Nucleus accumbens (tissue), 56 donors: ENCODE measurements around the gene MVP.
A peak's percentile ranks its signal among the peaks of the same experiment; 100 is the strongest.

Source experiments
- DNase-seq, 56 donors: peaks; one replicate each; lab custom pipeline; 2025; lab: John Stamatoyannopoulos, UW

MVP gene

DNA sequence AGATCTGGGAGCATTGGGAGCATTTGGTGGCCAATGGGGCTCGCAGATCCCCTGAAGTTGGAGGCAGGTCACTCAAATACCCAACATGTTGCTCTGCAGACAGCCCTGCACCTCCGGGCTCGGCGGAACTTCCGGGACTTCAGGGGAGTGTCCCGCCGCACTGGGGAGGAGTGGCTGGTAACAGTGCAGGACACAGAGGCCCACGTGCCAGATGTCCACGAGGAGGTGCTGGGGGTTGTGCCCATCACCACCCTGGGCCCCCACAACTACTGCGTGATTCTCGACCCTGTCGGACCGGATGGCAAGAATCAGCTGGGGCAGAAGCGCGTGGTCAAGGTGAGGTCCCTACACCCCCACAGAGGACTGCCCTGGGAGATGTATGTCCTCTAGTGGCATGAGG, 16.4 kb downstream of the MVP start:
- no peak for DNase-seq

DNA sequence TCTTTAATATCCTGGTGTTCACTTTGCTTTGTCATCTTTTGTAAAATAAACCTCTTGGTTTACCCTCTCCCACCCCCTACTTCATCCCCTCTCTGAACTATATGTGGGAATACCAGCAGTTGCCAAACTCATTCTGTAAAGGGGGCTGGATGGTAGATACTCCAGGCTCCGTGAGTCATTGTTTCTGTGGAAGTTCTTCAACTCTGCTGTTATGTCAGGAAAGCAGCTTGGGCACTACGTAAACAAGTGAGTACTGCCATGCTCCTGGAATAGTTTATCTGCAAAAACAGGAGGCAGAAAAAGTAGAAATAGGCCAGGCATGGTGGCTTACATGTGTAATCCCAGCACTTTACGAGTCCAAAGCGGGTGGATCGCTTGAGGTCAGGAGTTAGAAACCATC, 17.6 kb downstream of the MVP start:
- DNase-seq: no peak

DNA sequence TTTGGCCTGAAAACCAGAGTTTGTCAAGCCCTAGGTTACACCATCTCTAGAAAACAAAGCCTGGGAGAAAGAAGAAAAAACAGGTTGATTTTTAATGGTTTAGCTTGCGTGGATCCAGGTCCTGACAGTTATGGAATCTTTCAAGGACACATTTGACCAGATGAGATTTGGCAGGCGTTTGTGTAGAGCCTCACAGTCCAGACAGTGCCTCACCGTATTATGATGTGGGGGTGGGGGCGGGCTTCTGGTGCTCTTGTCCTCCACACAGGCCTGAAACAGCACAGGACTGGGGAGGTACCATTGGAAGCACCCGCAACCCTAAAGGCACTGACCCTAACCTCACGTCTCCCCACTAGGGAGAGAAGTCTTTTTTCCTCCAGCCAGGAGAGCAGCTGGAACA, 19.6 kb downstream of the MVP start:
- DNase-seq: no peak

DNA sequence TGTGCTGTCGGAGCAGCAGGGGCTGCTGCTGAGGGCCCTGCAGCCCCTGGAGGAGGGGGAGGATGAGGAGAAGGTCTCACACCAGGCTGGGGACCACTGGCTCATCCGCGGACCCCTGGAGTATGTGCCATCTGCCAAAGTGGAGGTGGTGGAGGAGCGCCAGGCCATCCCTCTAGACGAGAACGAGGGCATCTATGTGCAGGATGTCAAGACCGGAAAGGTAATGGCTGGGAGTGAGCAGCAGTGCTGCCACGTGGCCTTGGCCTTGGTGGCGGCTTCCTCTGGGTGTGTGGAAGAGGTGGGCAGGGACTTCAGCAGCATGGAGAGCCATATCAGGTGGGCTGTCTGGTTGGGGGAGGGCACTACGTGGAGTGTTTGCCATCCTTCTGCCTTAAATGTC, 20.0 kb downstream of the MVP start:
- no peak for DNase-seq

DNA sequence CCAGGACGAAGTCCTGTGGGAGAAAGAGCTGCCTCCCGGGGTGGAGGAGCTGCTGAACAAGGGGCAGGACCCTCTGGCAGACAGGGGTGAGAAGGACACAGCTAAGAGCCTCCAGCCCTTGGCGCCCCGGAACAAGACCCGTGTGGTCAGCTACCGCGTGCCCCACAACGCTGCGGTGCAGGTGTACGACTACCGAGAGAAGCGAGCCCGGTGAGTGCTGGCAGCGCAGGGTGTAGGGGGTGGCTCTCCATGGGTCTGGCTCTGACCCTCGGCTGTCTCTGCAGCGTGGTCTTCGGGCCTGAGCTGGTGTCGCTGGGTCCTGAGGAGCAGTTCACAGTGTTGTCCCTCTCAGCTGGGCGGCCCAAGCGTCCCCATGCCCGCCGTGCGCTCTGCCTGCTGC, 21.4 kb downstream of the MVP start:
- DNase-seq: no peak

DNA sequence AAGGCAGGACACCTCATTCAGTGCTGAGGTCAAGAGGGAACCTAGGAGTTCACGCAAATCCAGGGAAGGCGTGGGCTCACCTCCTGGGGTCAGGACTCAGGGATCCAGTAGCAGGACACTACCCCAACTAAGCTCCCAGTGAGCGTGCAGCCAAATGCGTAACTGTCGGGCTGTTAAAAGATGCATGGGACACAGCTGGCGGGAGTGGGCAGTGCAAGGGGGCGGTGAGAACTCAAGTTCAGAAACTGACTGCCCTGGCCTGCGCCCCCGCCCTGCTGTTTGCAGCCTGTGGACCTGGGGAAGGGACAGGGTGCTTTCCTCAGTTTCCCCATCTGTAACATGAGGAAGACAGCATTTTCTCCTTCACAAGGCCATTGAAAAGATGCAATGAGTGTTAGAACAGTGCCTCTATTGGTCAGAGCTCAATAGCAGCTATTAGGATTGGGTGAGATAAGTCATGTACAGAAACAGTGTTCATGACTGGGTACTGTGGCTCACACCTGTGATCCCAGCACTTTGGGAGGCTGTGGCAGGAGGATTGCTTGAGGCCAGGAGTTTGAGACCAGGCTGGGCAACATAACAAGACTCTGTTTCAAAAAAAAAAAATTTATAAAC, 22.6 kb downstream of the MVP start:
- no peak for DNase-seq

DNA sequence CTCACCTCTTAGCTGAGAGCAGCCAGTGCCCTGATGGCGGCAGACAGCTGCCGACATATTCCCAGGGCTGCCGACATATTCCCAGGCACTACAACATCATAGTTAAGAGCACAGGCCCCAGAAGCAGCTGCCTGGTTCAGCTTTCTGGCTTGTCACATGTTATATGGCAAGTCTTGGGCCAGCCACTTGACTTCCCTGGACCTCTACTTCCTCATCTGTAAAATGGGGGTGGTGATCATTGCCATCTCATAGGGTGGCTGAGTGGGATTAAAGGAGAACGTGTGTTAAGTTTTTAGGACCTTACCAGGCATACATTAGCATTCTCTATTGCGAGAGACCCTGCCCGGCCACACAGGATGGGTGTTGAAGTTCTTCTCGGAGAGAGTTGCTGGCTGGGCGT, 23.7 kb downstream of the MVP start:
- DNase-seq: no peak

DNA sequence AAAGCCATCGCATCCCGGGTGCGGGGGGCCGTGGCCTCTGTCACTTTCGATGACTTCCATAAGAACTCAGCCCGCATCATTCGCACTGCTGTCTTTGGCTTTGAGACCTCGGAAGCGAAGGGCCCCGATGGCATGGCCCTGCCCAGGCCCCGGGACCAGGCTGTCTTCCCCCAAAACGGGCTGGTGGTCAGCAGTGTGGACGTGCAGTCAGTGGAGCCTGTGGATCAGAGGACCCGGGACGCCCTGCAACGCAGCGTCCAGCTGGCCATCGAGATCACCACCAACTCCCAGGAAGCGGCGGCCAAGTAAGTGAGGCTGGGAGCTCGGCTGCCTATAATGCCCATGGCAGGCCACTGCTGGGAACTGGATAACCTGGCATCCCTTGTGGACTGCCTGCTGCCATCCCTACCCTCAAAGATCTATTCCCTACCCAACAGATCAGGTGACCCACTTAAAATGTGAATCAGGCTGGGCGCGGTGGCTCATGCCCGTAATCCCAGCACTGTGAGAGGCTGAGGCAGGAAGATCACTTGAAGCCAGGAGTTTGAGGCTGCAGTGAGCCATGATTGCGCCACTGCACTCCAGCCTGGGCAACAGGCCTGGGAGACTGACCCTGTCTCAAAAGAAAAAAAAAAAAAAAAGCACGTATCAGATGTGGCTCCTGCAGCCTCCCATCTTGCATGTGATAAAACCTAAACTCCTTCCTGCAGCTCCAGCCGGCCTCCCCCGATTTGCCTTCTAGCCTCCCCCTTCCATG, 24.5 kb downstream of the MVP start:
- DNase-seq: no peak

DNA sequence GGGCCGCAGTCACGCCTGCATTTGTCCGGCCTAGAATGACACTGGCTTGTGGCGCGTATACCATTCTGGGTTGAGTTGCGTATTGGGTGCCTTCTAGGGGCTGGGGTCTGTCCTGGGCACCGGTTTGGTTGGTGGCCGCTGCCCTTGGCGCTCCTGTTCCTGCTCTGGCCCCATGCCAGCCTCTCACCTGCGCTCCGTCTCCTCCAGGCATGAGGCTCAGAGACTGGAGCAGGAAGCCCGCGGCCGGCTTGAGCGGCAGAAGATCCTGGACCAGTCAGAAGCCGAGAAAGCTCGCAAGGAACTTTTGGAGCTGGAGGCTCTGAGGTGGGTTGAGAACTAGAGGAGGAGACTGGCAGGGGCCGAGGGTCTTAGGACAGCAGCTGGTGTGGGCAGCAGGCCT, 25.4 kb downstream of the MVP start:
- no peak for DNase-seq

DNA sequence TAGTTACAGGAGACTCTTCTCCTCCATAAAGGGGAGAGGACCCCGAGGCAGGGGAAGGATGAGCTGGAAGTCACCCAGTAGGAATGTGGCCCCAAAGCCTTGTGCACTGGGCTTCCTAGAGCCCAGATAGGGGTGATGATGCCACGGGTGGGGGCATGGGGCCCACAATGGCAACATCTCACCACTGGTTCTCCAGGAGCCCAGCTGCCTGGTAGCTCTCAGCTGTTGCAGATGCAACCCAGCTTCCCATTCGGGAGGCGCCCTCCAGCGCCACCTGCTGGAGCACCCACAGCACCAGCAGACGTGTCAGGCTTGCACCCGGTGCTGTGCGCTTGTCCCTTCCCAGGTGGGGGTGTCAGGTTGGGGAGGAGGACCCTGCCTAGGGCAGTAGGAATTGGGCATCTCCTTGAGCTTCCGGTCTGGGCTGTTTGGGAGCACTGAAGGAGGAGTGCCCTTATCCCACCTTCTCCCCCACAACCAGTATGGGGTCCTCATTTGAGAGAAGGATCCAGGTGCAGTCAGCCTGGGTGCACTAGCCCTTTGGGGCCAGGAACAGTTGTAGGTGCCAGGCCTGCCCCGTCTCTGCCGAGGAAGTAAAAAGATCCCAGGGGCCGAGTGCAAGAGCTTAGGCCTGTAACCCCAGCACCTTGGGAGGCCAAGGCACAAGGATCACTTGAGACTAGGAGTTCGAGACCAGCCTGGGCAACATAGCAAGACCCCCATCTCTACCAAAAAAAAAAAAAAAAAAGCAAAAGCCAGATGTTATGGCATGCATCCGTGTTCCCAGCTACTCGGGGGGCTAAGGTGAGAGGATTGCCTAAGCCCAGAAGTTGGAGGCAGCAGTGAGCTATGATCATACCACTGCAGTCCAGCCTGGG, 28.4 kb downstream of the MVP start:
- DNase-seq: peak in 49 of 56 donors; percentile 16 to 82 (median 40)

DNA sequence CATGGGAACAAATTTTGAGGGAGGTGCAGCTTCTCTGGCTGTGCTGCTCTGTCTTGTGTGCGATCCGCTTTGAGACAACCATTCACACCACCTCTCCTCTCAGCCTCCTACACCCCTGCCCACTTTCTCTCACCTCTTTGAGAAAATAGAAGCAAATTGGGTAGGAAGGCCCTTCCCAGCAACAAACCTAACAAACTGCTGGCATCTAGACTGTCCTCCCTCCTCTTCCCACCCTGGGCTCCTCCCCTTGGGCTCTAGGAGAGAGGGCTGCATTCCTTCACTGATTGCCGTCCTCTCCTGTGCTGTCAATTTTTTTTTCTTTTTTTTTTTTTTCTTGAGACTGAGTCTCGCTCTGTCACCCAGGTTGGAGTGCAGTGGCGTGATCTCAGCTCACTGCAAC, 29.2 kb downstream of the MVP start:
- peak in 11 of 56 donors; percentile 3 to 51 (median 16) for DNase-seq

DNA sequence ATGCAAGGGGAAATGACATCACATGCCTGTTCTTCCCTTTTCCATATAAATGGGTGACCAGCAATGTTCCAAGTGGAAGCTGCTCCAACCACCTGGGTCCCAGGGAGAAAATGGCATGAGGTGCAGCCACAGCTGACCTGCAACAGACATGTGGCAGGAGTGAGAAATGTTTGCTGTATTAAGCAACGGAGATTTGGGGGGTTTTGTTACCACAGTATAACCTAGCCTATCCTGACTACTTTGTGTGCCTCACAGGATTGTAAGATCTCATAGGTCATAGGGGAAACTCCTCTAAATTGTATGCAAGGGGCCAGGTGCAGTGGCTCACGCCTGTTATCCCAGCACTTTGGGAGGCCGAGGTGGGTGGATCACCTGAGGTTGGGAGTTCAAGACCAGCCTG, 30.7 kb downstream of the MVP start:
- no peak for DNase-seq

DNA sequence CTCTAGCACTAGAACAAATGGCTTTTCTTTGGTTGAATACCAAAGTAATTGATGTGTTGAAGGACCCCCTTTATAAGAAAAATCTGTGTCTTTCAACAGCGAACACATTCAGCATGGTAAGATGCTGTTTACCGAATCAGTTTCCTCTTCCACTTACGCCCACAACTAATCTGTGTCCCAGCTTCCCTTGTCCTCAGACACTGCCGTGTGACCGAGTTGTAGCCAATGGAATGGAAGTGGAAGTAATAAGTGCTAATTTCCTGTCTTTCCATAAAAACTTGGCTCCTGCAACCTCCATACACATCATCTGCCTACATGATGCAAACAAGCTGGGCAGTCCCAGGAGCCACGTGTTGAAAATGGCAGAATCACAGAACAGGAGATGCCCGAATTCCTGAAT, 32.4 kb downstream of the MVP start:
- no peak for DNase-seq

DNA sequence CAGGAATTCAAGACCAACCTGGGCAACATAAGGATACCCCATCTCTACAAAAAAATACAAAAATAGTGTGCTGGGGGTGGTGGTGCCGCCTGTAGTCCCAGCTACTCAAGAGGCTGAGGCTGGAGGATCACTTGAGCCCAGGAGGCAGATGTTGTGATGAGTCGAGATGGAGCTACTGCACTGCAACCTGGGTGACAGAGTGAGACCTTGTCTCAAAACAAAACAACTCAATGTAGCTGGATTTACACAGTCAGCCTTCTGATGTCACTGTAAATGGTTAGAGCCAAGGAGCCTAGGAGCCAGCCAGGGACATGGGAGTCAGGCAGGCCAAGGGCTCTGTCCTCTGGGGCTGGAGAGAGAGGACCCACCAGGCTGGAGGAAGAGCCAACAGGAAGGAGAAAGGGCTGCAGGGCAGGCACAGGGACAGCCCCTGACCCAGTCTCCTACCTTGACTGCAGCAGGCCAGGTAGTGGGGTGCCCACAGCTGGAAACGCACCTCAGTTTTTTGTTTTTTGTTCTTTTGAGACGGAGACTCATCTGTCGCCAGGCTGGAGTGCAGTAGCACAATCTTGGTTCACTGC, 34.3 kb downstream of the MVP start:
- DNase-seq: no peak

DNA sequence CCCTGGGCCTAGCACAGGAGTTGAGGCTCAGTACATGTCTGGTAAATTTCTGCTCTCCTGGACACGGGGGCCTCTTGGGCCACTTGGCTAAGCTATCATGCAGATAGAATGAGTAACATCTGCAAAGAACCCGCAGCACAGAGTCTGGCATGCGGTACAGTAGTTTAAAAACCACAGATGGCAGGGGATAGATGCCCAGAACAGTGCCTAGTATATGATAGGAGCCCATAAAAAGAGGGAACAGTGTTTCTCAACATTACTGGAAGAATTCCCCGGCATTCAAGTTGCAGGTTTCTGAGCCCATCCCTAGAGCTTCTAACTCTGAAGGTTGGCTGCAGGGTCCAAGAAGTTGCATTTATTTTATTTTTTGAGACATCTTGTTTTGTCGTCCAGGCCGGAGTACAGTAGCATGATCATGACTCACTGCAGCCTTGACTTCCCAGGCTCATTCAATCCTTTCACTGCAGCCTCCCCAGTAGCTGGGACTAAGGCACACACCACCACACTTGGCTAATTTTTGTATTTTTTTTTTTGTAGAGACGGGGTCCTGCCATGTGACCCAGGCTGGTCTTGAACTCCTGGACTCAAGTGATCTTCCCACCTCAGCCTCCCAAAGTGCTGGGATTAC, 37.0 kb downstream of the MVP start:
- DNase-seq: no peak

DNA sequence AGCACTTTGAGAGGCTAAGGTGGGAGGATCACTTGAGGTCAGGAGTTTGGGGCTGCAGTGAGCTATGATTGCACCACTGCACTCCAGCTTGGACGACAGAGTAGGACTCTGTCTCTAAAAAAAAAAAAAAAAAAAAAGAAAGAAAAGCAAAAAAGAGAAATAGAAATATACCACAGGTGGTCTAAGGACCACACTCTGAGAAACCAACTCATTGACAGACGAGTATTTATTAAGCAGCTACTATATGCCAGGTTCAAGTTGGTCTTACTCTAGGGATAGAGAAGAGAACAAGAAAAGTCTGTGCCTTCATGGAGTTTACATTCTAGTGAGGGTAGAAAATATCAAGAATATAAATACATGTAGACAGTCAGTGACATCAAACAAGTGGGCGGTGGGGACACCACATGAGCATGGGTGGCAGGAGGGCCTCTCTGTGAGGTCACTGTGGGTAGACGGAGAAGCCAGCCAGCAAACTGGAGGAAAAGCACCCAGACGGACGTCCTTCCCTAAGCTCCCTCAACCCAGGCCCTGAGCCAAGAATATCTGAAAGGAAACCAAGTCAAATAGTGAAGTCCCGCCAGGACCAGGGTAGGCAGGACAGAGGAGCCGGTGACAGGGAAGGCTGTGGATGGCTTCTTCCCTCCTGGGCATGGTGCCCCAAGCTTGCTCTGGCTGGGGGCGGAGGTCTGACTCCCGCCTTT, 38.0 kb downstream of the MVP start:
- peak in 7 of 56 donors; percentile 2 to 63 (median 18) for DNase-seq

DNA sequence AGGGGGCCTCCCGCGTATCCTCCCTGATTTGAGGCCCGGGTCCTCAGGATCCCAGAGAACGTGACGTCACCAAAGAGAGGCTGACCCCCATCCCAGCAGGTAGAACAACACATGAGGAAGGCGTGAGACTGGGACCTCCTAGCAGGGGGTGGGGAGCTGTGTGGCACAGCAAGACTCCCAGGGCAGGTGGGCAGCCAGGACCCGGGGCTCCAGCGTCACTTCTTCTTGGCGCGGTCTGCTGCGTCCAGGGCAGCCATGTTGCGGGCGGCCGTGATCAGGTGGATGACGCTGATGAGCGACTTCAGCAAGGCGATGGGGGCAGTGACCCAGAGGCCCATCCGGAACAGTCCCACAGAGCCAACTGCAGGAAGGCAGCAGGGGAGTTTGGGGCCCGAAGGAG, 38.7 kb downstream of the MVP start:
- DNase-seq: no peak

DNA sequence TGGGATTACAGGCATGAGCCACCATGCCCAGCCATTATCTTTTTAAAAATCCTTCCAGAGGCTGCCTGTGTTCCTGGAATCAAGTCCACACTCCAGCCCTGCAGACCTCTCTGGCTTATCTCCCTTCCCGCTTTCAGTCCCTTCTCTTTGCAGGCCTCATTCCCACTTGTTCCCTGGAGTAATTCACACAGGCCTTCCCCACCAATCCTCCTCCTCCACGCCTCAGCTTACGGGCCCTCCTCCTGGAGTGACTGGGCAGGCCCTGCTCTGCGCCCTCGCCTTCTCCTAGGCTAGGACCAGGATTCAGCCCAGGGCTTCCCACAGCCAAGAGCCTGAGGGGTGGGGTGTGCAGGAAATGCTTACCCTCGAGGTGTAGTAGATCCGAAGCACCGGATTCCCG, 40.0 kb downstream of the MVP start:
- no peak for DNase-seq

DNA sequence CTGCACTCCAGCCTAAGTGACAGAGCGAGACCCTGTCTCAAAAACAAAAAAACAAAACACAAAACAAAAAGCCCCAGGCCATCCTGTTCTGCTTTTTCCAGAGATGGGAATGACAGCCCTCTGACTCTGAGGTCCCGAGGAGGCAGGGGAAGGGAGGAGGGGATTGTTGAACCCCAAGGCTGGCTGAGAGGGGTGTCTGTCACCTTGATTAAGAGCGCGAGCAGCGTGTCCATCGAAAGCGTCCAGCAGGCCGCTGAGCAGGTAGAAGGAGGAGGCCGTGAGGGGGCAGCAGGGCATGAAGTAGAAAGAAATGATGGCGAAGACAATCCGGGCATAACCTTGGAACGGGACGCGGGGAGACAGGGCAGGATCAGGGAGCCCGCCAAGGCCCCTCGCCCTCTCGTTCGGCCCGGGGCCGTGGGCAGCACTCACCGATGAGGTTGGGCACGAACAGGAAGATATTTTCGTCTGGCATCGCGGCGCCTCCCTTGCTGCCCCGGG, 42.2 kb downstream of the MVP start:
- peak in 13 of 56 donors; percentile 16 to 58 (median 44) for DNase-seq
